Liver (tissue), 9 donors: ENCODE measurements around the gene TP53AIP1. TPM values are rescaled to one million over a fixed set of nuclear protein-coding genes. Genes with fewer than 3 reads are reported as not detected.

Experiments
- DNase-seq: peaks from one replicate; pipeline ENCODE4 v3.0.0-alpha.2; 2017; ENCODE audit warnings: low spot score
- H3K27ac ChIP-seq, 2 donors: one replicate each; pipeline ENCODE4 v1.7.0; 2013; ENCODE audit warnings: inconsistent platforms in 2 of 2, low read length in 2 of 2, control low read depth in 1 of 2, low read depth in 1 of 2, mild to moderate bottlenecking in 1 of 2
- H3K27me3 ChIP-seq, 4 donors: one replicate each; pipeline versions ENCODE4 v1.6.1 to v1.7.0; 2013; ENCODE audit warnings: low read length in 3 of 4, inconsistent platforms in 1 of 4, mild to moderate bottlenecking in 1 of 4, moderate library complexity in 1 of 4; ENCODE audit not compliant: control insufficient read depth in 4 of 4, insufficient read depth in 4 of 4
- H3K36me3 ChIP-seq, 4 donors: one replicate each; pipeline versions ENCODE4 v1.6.1 to v1.7.0; 2013; ENCODE audit warnings: low read length in 3 of 4, mild to moderate bottlenecking in 3 of 4, low read depth in 1 of 4, moderate library complexity in 1 of 4; ENCODE audit not compliant: control insufficient read depth in 4 of 4, insufficient read depth in 3 of 4
- H3K4me1 ChIP-seq, 4 donors: one replicate each; pipeline versions ENCODE4 v1.6.1 to v1.7.0; 2013; ENCODE audit warnings: low read length in 3 of 4, mild to moderate bottlenecking in 3 of 4, moderate library complexity in 1 of 4; ENCODE audit not compliant: control insufficient read depth in 4 of 4, insufficient read depth in 4 of 4
- H3K4me3 ChIP-seq, 3 donors: one replicate each; pipeline versions ENCODE4 v1.6.1 to v1.7.0; 2013; ENCODE audit warnings: low read length in 3 of 3, control low read depth in 1 of 3, low read depth in 1 of 3, mild to moderate bottlenecking in 1 of 3
- H3K9ac ChIP-seq, 2 donors: one replicate each; pipeline ENCODE4 v1.7.0; 2013; ENCODE audit warnings: low read length in 2 of 2, mild to moderate bottlenecking in 2 of 2, moderate library complexity in 2 of 2, control low read depth in 1 of 2, low read depth in 1 of 2
- H3K9me3 ChIP-seq, 4 donors: one replicate each; pipeline versions ENCODE4 v1.6.1 to v1.7.0; 2013; ENCODE audit warnings: low read length in 3 of 4; ENCODE audit not compliant: control insufficient read depth in 4 of 4
- ATF3 ChIP-seq: IDR thresholded peaks from 2 replicates; pipeline ENCODE4 v1.6.1; 2016; ENCODE audit warnings: antibody characterized with exemption
- CTCF ChIP-seq: fragments of 150-350 bp; IDR thresholded peaks from 2 replicates; pipeline ENCODE4 v1.5.1; 2017; ENCODE audit warnings: improper control_type of control experiment, low read depth, low read length; ENCODE audit not compliant: missing input control
- EGR1 ChIP-seq, 2 donors: IDR thresholded peaks; 2 replicates each; pipeline ENCODE4 v1.6.1; 2016 to 2018; ENCODE audit warnings: antibody characterized with exemption in 2 of 2, low read depth in 2 of 2
- FOXA1 ChIP-seq: IDR thresholded peaks from 2 replicates; pipeline ENCODE4 v1.6.1; 2016; ENCODE audit warnings: antibody characterized with exemption
- FOXA2 ChIP-seq: IDR thresholded peaks from 2 replicates; pipeline ENCODE4 v1.6.1; 2016; ENCODE audit warnings: antibody characterized with exemption
- GABPA ChIP-seq, 2 donors: IDR thresholded peaks in 1 of 2; conservative IDR thresholded peaks in 1 of 2; 2 replicates each; pipeline ENCODE4 v1.6.1; 2016; ENCODE audit warnings: antibody characterized with exemption in 2 of 2, mild to moderate bottlenecking in 1 of 2, moderate library complexity in 1 of 2
- HNF4A ChIP-seq, 2 donors: conservative IDR thresholded peaks; 2 replicates each; pipeline ENCODE4 v1.6.1; 2016; ENCODE audit warnings: antibody characterized with exemption in 2 of 2, mild to moderate bottlenecking in 2 of 2
- HNF4G ChIP-seq: IDR thresholded peaks from 2 replicates; pipeline ENCODE4 v1.6.1; 2016; ENCODE audit warnings: antibody characterized with exemption
- JUND ChIP-seq, 2 donors: IDR thresholded peaks; 2 replicates each; pipeline ENCODE4 v1.6.1; 2016; ENCODE audit warnings: antibody characterized with exemption in 2 of 2
- MAX ChIP-seq: IDR thresholded peaks from 2 replicates; pipeline ENCODE4 v1.6.1; 2016; ENCODE audit warnings: antibody characterized with exemption
- NR2F2 ChIP-seq: IDR thresholded peaks from 2 replicates; pipeline ENCODE4 v1.6.1; 2016; ENCODE audit warnings: antibody characterized with exemption
- RAD21 ChIP-seq, 2 donors: IDR thresholded peaks; 2 replicates each; pipeline ENCODE4 v1.6.1; 2016; ENCODE audit warnings: antibody characterized with exemption in 2 of 2, mild to moderate bottlenecking in 2 of 2
- REST ChIP-seq: IDR thresholded peaks from 2 replicates; pipeline ENCODE4 v1.6.1; 2016; ENCODE audit warnings: antibody characterized with exemption, mild to moderate bottlenecking
- RXRA ChIP-seq, 2 donors: IDR thresholded peaks; 2 replicates each; pipeline ENCODE4 v1.6.1; 2017 to 2018; ENCODE audit warnings: antibody characterized with exemption in 2 of 2, mild to moderate bottlenecking in 1 of 2
- SP1 ChIP-seq: IDR thresholded peaks from 2 replicates; pipeline ENCODE4 v1.6.1; 2018; ENCODE audit warnings: antibody characterized with exemption, mild to moderate bottlenecking
- TAF1 ChIP-seq: conservative IDR thresholded peaks from 2 replicates; pipeline ENCODE4 v1.6.1; 2016; ENCODE audit warnings: antibody characterized with exemption, mild to moderate bottlenecking
- YY1 ChIP-seq: IDR thresholded peaks from 2 replicates; pipeline ENCODE4 v1.6.1; 2016; ENCODE audit warnings: antibody characterized with exemption, mild to moderate bottlenecking
- ZBTB33 ChIP-seq: IDR thresholded peaks from 2 replicates; pipeline ENCODE4 v1.6.1; 2016; ENCODE audit warnings: antibody characterized with exemption
- WGBS: extraction: QIAGEN DNeasy Blood & Tissue Kit; methylation state at CpG from one replicate; pipeline ENCODE4 v1.1.7; 2013; 5-methylcytosine and 5-hydroxymethylcytosine counted together
- polyA plus RNA-seq, 2 donors: library from polyadenylated mRNA; stranded (reverse) in 1 of 2; unstranded in 1 of 2; fragments of 200-250 nt in 1 of 2; fragments of >200 nt in 1 of 2; fragmentation: Nextera tagmentation in 1 of 2; extraction: Ambion mirVana in 1 of 2; gene quantifications; one replicate each; pipeline versions ENCODE4 v1.2.1 to v1.2.3, GENCODE V29; 2013 to 2015
- total RNA-seq, 2 donors: library from RNA; depleted of rRNA; stranded (reverse); fragments of >200 nt; gene quantifications; one replicate each; pipeline ENCODE4 v1.2.3, GENCODE V29; 2014
- donor health status: healthy.
- donor health status: healthy.
- donor health status: healthy.
- donor health status: healthy.
- donor health status: healthy.

The TP53AIP1 gene
- total and polyA plus RNA-seq, 4 donors = 0.08 TPM; not detected in 3

GRCh38 chr11:128940603-128941002 is 2.1 kb downstream of the TP53AIP1 start (continued):
- no peak for TF ChIP-seq EGR1 (IDR thresholded peaks at IDR 0.05; ENCODE audit: low read depth in 2 of 2)

GRCh38 chr11:128940156-128940555 is 2.5 kb downstream of the TP53AIP1 start:
- Histone ChIP-seq H3K4me3 (no peak overlapping the region), H3K36me3 (no peaks in the 10 kb centered on the region), H3K9me3 (no peaks in the 10 kb centered on the region), H3K27me3 (no peaks in the 10 kb centered on the region), H3K9ac (no peak overlapping the region), H3K4me1 (no peaks in the 10 kb centered on the region), H3K27ac (no peak overlapping the region)
- 72% methylated on average over 5 of the region's 5 CpGs for WGBS
- no peak for DNase-seq
- TF ChIP-seq HNF4A (conservative IDR thresholded peaks at IDR 0.05) (no peak), FOXA1 (no peak), ZBTB33 (no peak), SP1 (no peak), HNF4G (no peak), TAF1 (no peak), GABPA (IDR thresholded peaks at IDR 0.05 in 1 of 2, conservative IDR thresholded peaks at IDR 0.05 in 1 of 2) (no peak), NR2F2 (no peak), YY1 (no peak)

- Histone ChIP-seq H3K4me1 (no peaks in the 10 kb centered on the region), H3K9me3 (no peaks in the 10 kb centered on the region), H3K9ac (no peak overlapping the region), H3K4me3 (no peak overlapping the region), H3K27ac (no peak overlapping the region), H3K36me3 (no peaks in the 10 kb centered on the region), H3K27me3 (no peaks in the 10 kb centered on the region)
- DNase-seq = no peak
- 86% methylated on average over 11 of the region's 11 CpGs for WGBS
- TF ChIP-seq ATF3 (no peak), ZBTB33 (no peak), RXRA (IDR thresholded peaks at IDR 0.05) (no peak), SP1 (no peak), EGR1 (IDR thresholded peaks at IDR 0.05; ENCODE audit: low read depth in 2 of 2) (no peak), FOXA2 (no peak), HNF4G (no peak), CTCF (no peak), HNF4A (conservative IDR thresholded peaks at IDR 0.05) (no peak), RAD21 (IDR thresholded peaks at IDR 0.05) (no peak), NR2F2 (no peak), REST (no peak), MAX (no peak), YY1 (no peak), FOXA1 (no peak), JUND (IDR thresholded peaks at IDR 0.05) (no peak), TAF1 (no peak)
Observed at GRCh38 chr11:128939591-128939990, 3.1 kb downstream of the TP53AIP1 start.
